GM12873 (cell line): ENCODE results near the gene TMEM59L.

Source experiments
- CTCF ChIP-seq: IDR thresholded peaks from 2 replicates; pipeline ENCODE4 v1.5.1; 2012; ENCODE audit warnings: low read depth, mild to moderate bottlenecking, moderate library complexity, low read length, control low read depth; ENCODE audit not compliant: insufficient read depth; ENCODE audit errors: missing control alignments

The TMEM59L gene

GRCh38 chr19:18577365-18577914 lies 35.2 kb upstream of the TMEM59L start:
- no peak for TF ChIP-seq CTCF

GRCh38 chr19:18580311-18580710 lies 32.4 kb upstream of the TMEM59L start:
- no peak for TF ChIP-seq CTCF

GRCh38 chr19:18586306-18586705 lies 26.4 kb upstream of the TMEM59L start:
- peak; percentile 25 for TF ChIP-seq CTCF

GRCh38 chr19:18587561-18587960 lies 25.1 kb upstream of the TMEM59L start:
- no peak for TF ChIP-seq CTCF

GRCh38 chr19:18587962-18588610 lies 24.6 kb upstream of the TMEM59L start:
- no peak for TF ChIP-seq CTCF

- TF ChIP-seq CTCF, result peak; percentile 83
Measured at GRCh38 chr19:18588611-18589379, 23.9 kb upstream of the TMEM59L start, which contains the start of gene REX1BD. REX1BD (plus strand) TSS chr19:18588798; CDS start chr19:18588802, 4 bp downstream.
